GM12891 (cell line): ENCODE measurements around the gene TIE1.

ENCODE experiments used
- DNase-seq: peaks from one replicate; pipeline ENCODE4 v3.0.0; 2011; ENCODE audit warnings: low spot score; ENCODE audit not compliant: insufficient read length
- FAIRE-seq: peaks from 2 replicates; lab custom pipeline; 2011; peaks lifted over from hg19 to GRCh38; lab: Jason Lieb, UNC
- PAX5 ChIP-seq: IDR thresholded peaks from 2 replicates; pipeline ENCODE4 v1.6.1; 2011; ENCODE audit warnings: low read length, moderate library complexity, mild to moderate bottlenecking; ENCODE audit not compliant: insufficient read depth, severe bottlenecking
- POLR2A ChIP-seq: IDR thresholded peaks from 2 replicates; pipeline ENCODE4 v1.6.1; 2011; ENCODE audit warnings: low read depth, low read length, control low read depth
- POLR2AphosphoS5 ChIP-seq: IDR thresholded peaks from 2 replicates; pipeline ENCODE4 v1.6.1; 2011; ENCODE audit warnings: low read depth, low read length, control low read depth
- POU2F2 ChIP-seq: IDR thresholded peaks from 2 replicates; pipeline ENCODE4 v1.6.1; 2011; ENCODE audit warnings: low read depth, mild to moderate bottlenecking, control low read depth, low read length, moderate library complexity
- SPI1 ChIP-seq: IDR thresholded peaks from 2 replicates; pipeline ENCODE4 v1.6.1; 2011; ENCODE audit warnings: low read depth, low read length, control low read depth
- TAF1 ChIP-seq: IDR thresholded peaks from 2 replicates; pipeline ENCODE4 v1.6.1; 2011; ENCODE audit warnings: low read depth, low read length, control low read depth

Gene TIE1

DNA sequence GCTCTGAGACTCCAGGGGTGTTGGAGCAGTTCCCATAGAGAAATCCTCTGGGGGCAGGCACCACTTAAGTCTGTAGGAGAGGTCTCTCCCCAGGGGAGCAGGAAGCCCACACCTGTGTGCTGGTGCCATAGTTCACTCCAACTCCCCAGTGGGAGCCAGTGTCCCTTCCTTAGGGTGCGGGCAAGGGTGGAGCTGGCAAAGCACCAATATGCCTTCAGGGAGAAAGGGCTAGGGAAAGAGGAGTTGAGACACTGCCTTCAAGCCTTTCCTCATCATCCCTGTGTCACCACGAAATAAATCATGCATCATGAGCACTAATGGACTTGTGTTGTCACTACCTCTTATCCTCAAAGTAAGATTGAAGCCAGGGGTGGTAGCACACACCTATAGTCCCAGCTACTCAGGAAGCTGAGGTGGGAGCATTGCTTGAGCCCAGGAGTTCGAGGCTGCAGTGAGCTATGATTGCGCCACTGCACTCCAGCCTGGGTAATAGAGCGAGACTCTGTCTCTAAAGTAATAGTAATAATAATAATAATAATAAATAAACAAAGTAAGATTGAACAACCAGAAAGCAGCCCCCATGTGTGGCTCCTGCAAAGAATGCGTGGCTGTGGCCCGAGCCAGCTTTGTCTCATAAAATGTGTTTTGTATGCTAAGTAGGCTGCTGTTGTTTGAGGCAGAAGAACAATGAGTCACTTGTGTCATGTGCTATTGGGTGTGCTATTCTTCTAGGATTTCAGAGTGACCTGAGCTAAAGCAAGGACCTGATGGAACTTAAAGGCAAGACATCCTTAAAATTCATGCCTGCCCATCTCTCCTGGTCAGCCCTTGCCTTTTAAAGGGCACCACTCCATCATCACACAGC is 6.7 kb upstream of the TIE1 start:
- TF ChIP-seq POLR2A (no peak), PAX5 (no peak), POU2F2 (no peak), POLR2AphosphoS5 (no peak), TAF1 (no peak), SPI1 (no peak)
- peak; percentile 9 for FAIRE-seq
- no peak for DNase-seq

DNA sequence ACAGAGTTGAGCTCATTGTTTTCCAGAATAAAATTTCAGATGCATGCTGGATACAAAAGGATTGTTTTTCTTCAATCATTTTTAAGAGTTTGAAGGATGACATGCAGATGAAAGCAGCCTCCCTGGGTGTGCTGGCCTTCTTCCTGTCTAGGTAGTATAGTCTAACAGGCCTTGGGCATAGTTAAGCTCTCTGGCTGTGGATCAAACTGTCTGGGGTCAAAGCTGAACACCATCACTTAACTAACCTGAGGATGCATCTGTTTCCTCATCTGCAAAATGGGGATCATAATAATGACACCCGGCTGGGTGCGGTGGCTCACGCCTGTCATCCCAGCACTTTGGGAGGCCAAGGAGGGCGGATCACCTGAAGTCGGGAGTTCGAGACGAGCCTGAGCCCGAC is 6.0 kb upstream of the TIE1 start:
- no peak for FAIRE-seq

DNA sequence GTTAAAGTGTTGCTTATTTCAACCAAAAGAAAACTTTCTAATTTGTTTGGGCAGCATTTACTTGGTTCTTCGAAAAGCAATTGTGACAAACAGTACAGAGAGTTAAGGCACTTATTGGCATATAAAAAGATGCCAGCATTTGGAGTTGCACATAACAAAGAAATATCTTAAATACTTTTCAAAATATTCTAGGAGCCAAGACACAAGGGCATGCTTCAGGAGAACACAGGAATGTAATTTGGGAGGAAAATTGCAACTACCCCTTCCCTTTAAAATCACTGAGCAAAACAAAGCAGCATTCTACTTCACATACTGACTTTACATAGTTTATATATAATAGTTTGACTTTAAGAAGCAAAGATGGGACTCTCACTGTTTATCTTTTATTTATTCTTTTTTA is 4.6 kb upstream of the TIE1 start:
- DNase-seq: no peak

More for the DNA sequence above, 6.0 kb upstream of the TIE1 start:
- DNase-seq: no peak
- TF ChIP-seq SPI1 (no peak), POLR2AphosphoS5 (no peak), POLR2A (no peak), TAF1 (no peak), PAX5 (no peak), POU2F2 (no peak)

DNA sequence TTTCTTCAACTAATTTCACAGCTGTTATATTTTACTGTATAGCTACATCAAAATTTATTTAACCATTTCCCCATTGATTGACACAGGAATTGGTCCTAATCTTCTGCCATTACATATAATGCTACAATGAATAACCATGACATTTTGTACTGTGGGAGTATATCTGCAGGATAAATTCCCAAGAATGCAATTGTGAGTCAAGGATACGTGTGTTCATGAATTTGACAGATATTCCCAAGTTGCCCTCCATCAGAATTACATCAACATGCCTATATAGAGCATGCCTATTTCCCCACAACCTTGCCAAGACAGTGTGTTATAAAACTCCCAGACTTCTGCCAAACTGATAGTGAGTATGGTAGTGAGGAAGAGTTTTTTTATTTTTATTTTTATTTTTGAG is 2.7 kb upstream of the TIE1 start:
- FAIRE-seq (no peak), DNase-seq (no peak)
- TF ChIP-seq SPI1 (no peak), POLR2A (no peak), TAF1 (no peak), PAX5 (no peak), POU2F2 (no peak), POLR2AphosphoS5 (no peak)

More for the DNA sequence above, 4.6 kb upstream of the TIE1 start:
- no peak for FAIRE-seq
- TF ChIP-seq PAX5 (no peak), POU2F2 (no peak), POLR2AphosphoS5 (no peak), SPI1 (no peak), TAF1 (no peak), POLR2A (no peak)

DNA sequence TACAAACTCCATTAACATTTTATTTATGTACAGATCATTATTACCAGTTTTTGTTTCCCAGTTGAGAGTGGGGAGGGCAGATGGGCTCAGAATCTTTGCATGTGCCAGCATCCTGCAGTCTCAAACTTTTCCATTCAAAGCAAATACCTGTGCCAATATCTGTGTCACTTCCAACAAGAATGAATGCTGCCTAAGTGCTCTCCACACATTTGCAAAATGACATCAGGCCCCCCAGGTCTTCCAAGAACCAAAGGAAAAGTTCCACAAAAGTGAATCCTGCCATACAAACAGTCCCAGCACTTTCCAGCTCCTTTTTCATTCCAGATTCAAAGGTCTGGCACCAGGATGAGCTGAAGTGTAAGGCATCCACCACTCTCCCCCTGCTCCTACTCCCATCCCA is 1.7 kb upstream of the TIE1 start:
- DNase-seq (no peak), FAIRE-seq (no peak)
- TF ChIP-seq POU2F2: no peak
- TF ChIP-seq TAF1: no peak

DNA sequence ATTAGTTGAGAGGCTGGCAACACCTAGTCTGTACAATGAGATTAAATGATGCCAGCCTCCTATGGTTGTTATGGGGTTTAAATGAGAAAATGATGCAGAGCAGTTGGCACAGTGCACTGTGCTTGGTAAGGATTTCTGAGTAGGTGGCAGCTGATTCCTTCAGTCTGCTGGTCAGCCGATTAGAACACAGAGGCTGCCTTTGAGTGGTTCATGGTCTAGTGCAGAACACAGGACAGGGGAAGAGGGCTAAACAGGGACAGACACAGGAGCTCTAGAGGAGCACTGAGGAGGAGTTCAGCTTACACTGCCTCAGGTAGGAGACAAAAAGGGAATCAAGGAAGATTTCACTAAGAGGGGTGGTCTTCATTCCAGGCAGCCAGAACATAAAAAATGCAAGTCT is 1.4 kb downstream of the TIE1 start:
- no peak for FAIRE-seq

DNA sequence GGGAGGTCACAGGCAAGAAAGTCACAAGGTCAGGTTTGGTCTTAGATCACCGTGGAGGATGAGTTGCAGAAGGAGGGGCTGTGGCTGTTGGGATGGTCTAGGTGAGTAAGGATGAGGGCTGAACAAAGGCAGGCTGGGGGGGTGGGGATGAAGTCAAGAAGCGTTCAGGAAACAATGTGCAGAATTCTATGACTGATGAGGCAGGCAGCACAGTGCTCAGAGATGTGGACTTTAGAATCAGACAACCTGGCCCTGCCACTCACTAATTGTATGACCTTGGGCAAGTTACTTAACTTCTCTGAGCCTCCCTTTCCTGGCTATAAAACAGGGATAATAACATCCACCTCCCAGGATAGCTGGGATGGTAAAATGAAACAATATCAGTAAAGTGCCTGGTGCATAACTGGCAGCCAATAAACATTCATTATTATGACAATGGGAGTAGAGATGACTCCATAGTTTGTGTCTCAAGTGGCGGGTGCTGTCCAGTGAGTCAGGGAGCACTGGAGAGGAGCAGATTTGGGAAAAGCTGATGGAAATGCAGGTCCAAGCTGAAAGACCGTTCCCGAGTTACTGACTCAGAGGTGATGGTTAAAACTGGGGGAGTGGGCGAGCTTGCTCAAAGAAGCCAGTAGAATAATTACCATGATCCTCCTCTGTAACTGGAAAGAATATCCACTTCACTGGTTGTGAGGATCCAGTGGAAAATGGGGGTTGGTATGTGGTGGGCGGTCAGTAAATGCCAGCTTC is 2.1 kb downstream of the TIE1 start:
- DNase-seq: no peak
- no peak for FAIRE-seq
- TF ChIP-seq PAX5: no peak
- no peak for TF ChIP-seq TAF1
- no peak for TF ChIP-seq POU2F2

More for the DNA sequence above, 1.4 kb downstream of the TIE1 start:
- no peak for DNase-seq
- no peak for TF ChIP-seq POU2F2
- no peak for TF ChIP-seq PAX5
- no peak for TF ChIP-seq TAF1
- no peak for TF ChIP-seq POLR2A
- TF ChIP-seq POLR2AphosphoS5: no peak
- TF ChIP-seq SPI1: no peak

DNA sequence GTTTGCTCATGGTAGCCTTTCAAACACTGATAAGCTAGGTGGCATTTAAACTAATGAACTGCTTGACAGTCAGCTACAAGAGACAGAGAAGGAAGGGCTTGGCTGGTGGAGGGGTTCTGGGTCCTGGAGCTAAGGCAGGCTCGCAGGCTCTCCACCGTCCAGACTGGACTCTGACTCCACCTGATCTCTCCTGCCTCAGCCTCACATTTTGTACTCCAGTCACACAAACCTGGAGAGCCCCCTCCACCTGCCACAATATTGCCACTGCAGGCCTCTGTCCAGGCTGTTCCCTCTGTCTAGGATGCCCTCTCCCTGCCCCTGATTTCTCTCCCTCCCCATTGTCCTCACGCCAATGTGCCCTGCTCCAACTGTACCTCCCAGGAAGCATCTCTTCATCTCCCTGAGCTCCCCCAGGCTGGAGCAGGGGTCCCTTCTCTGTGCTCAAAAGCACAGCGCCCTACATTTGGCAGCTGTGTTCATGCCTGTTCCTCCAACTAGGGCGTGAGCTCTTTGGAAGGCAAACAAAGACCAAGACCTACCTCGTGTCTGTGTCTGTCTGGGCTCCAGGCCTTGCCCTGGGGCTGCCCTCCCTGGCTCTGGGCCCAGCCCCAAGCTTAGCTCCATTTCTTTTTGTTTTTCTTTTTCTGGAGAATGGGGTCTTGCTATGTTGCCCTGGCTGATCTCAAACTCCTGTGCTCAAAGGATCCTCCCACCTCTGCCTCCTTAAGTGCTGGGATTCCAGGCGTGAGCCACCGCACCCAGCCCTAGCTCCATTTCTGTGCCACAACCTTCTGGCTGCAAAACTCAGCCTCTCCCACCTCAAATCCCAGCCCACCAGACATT is 2.9 kb downstream of the TIE1 start:
- FAIRE-seq (no peak), DNase-seq (no peak)
- TF ChIP-seq POLR2A (no peak), TAF1 (no peak), PAX5 (no peak), POLR2AphosphoS5 (no peak), SPI1 (no peak), POU2F2 (no peak)

DNA sequence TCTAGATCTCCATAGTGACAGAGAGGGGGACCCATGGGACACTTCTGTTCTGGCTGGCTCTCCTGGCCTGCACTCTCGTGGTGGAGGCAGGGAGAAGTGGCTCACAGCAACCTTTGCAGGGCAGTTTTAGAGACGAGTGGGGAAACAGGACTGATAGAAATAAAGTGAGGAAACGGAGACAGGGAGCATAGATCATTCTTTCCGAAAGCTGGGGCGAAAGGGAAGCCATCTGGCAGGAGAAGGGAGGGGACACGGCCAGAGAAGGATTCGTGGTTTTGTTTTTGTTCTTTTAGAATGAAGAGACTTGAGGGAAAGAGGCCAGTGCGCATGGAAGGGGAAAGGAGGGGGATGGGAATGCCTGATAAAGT is 3.5 kb downstream of the TIE1 start:
- DNase-seq (no peak), FAIRE-seq (no peak)
- TF ChIP-seq POLR2A (no peak), SPI1 (no peak)
